ENCODE results near the gene GSTM5. TPM values are rescaled to one million over a fixed set of nuclear protein-coding genes. Genes with fewer than 3 reads are reported as not detected.

Gene GSTM5
- total and polyA plus RNA-seq, 2 of the 13 experiments (the other 11 are each of a cell fraction or from before 2014, with no cell fraction given) = not detected

DNA sequence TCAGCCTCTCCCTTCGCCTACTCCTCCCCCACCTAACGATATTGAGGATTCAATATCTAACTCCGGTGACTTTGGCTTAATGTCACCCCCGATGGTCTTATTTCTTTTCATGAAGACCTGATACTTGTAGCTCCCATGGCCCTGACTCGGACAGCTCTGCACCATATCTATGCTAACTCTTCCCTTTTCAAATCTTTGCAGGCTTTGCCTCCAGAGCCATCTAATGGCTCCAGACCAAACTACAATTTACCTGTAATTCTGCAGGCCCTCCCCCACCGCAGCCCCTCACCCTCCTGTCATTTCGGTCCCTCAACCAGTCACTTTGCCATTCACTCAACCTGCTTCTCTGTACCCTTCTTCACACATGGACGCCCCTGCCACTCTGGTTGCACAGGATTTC lies 7.9 kb upstream of the GSTM5 start:
- in situ Hi-C loops (cut with HindIII; ENCODE audit: extremely low pct_ligation_motif_present, low pct_unique_long_range_greater_than_20kb) = no loop called here
- H3K27me3 ChIP-seq (ENCODE audit: control insufficient read depth in 1 of 2, insufficient read depth in 2 of 2, low read length in 2 of 2) = peaks cover 2 to 13% of the 10 kb centered on the region in 2 experiments; a peak in 2 of 5 replicates
- ChIA-PET CTCF (ENCODE audit: low intra/inter-chr PET ratio, low total read pairs) (interaction anchor here (2.3 kb wide), 1 partner anchor 61 kb away, joined by 11 read pairs; no protein-coding TSS in a partner anchor), POLR2A (interaction anchor here (1.2 kb wide), 1 partner anchor 156 kb away, joined by 3 read pairs; the partner anchor contains the start of gene GNAI3)
- ATAC-seq (peak; percentile 74), FAIRE-seq (no peak), DNase-seq (ENCODE audit: low spot score) (peak; percentile 19)
- no peak overlapping the region for H3K9ac ChIP-seq (ENCODE audit: insufficient read depth, low read depth, low read length)
- H3K4me3 ChIP-seq (replicated peaks in 1 of 3; ENCODE audit: insufficient read depth in 1 of 3, low read depth in 2 of 3, low read length in 3 of 3) = no peak overlapping the region
- no peaks in the 10 kb centered on the region for H3K4me1 ChIP-seq (ENCODE audit: insufficient read depth, low read length)
- H3K9me3 ChIP-seq (ENCODE audit: low read length) = no peaks in the 10 kb centered on the region
- no peaks in the 10 kb centered on the region for H3K36me3 ChIP-seq (replicated peaks in 1 of 2; ENCODE audit: control insufficient read depth in 1 of 2, insufficient read depth in 2 of 2, low read length in 2 of 2)
- H3K27ac ChIP-seq (ENCODE audit: extremely low read length, insufficient read depth, low read length) = no peak overlapping the region
- WGBS (ENCODE audit: low lambda C conversion rate) = 7% methylated on average over 8 of the region's 8 CpGs
- no peak overlapping the region; the same call in 1 of the 2 replicates for H3K4me2 ChIP-seq (ENCODE audit: low read depth, low read length)
- no peaks in the 10 kb centered on the region for H3K79me2 ChIP-seq (ENCODE audit: insufficient read depth, low read length)
- intact Hi-C loops (cut with micrococcal nuclease; ENCODE audit: unreplicated experiment) = loop anchor here (2.0 kb wide), 1 partner anchor 61 kb away; no protein-coding TSS in a partner anchor
- H4K20me1 ChIP-seq (ENCODE audit: insufficient read depth, low read length) = no peaks in the 10 kb centered on the region
- H2AFZ ChIP-seq (ENCODE audit: low read length) = no peak overlapping the region
- no TSS peak for BruUV-seq (replicated peaks)
- TF ChIP-seq SPEN (CRISPR knock-in tag; IDR thresholded peaks at IDR 0.05; ENCODE audit: low read depth) = no peak
- TF ChIP-seq, protein P1, sequence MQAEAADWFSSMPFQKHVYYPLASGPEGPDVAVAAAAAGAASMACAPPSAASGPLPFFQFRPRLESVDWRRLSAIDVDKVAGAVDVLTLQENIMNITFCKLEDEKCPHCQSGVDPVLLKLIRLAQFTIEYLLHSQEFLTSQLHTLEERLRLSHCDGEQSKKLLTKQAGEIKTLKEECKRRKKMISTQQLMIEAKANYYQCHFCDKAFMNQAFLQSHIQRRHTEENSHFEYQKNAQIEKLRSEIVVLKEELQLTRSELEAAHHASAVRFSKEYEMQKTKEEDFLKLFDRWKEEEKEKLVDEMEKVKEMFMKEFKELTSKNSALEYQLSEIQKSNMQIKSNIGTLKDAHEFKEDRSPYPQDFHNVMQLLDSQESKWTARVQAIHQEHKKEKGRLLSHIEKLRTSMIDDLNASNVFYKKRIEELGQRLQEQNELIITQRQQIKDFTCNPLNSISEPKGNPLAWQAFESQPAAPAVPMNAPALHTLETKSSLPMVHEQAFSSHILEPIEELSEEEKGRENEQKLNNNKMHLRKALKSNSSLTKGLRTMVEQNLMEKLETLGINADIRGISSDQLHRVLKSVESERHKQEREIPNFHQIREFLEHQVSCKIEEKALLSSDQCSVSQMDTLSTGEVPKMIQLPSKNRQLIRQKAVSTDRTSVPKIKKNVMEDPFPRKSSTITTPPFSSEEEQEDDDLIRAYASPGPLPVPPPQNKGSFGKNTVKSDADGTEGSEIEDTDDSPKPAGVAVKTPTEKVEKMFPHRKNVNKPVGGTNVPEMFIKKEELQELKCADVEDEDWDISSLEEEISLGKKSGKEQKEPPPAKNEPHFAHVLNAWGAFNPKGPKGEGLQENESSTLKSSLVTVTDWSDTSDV (CRISPR knock-in tag; IDR thresholded peaks at IDR 0.05) = no peak
- peak; percentile 76 for TF ChIP-seq STAG1 (CRISPR knock-in tag; IDR thresholded peaks at IDR 0.05)
- no peak for TF ChIP-seq ZNF646 (CRISPR knock-in tag; IDR thresholded peaks at IDR 0.05)
- TF ChIP-seq HOXA5 (CRISPR knock-in tag; IDR thresholded peaks at IDR 0.05) = no peak
- TF ChIP-seq EZH2 (conservative IDR thresholded peaks at IDR 0.05; ENCODE audit: low read depth, low read length) = no peak
- TF ChIP-seq PRPF4 (IDR thresholded peaks at IDR 0.05; ENCODE audit: low read depth, low read length, poor library complexity, severe bottlenecking) = peak; percentile 42
- no peak for TF ChIP-seq NONO (IDR thresholded peaks at IDR 0.05)
- TF ChIP-seq NONO (CRISPR knock-in tag; conservative IDR thresholded peaks at IDR 0.05) = no peak
- peak; percentile 54 for TF ChIP-seq SMC3 (IDR thresholded peaks at IDR 0.05; ENCODE audit: low read length)
- TF ChIP-seq, protein P2, sequence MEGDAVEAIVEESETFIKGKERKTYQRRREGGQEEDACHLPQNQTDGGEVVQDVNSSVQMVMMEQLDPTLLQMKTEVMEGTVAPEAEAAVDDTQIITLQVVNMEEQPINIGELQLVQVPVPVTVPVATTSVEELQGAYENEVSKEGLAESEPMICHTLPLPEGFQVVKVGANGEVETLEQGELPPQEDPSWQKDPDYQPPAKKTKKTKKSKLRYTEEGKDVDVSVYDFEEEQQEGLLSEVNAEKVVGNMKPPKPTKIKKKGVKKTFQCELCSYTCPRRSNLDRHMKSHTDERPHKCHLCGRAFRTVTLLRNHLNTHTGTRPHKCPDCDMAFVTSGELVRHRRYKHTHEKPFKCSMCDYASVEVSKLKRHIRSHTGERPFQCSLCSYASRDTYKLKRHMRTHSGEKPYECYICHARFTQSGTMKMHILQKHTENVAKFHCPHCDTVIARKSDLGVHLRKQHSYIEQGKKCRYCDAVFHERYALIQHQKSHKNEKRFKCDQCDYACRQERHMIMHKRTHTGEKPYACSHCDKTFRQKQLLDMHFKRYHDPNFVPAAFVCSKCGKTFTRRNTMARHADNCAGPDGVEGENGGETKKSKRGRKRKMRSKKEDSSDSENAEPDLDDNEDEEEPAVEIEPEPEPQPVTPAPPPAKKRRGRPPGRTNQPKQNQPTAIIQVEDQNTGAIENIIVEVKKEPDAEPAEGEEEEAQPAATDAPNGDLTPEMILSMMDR (CRISPR knock-in tag; IDR thresholded peaks at IDR 0.05) = peak; percentile 66
- TF ChIP-seq ZNF451 (CRISPR knock-in tag; IDR thresholded peaks at IDR 0.05) = no peak

All from HepG2 (cell line).